Stimulated activated memory B cell treated with anti-CD40 and anti-IgM and Interleukin-4, amounts not matched to agents 10 μg/mL and 1 μg/mL and 100 μg/mL, for 72 hours (primary cell): ENCODE measurements around the gene ERBB4.

Experiments used
- ATAC-seq: fragments of 150-1000 bp; cut with Tn5 transposase; 2 replicates; pipeline ENCODE4 v1.10.0; 2021
- H3K27ac Mint-ChIP-seq: one replicate; pipeline ENCODE4 v1.8.0; 2022; ENCODE audit warnings: mild to moderate bottlenecking, mixed read lengths
- H3K27me3 Mint-ChIP-seq: one replicate; pipeline ENCODE4 v1.8.0; 2022; ENCODE audit warnings: mixed read lengths
- H3K36me3 Mint-ChIP-seq: one replicate; pipeline ENCODE4 v1.8.0; 2022; ENCODE audit warnings: mixed read lengths
- H3K4me1 Mint-ChIP-seq: one replicate; pipeline ENCODE4 v1.8.0; 2022; ENCODE audit warnings: mixed read lengths
- H3K4me3 Mint-ChIP-seq: one replicate; pipeline ENCODE4 v1.8.0; 2022; ENCODE audit warnings: mild to moderate bottlenecking, moderate library complexity, mixed read lengths
- H3K9me3 Mint-ChIP-seq: one replicate; pipeline ENCODE4 v1.8.0; 2022; ENCODE audit warnings: mixed read lengths

ERBB4 gene

GRCh38 chr2:211837206-211837605, 701.4 kb downstream of the ERBB4 start:
- no peaks in the 10 kb centered on the region for H3K27me3 Mint-ChIP-seq

GRCh38 chr2:211836409-211836808, 702.2 kb downstream of the ERBB4 start:
- no peaks in the 10 kb centered on the region for H3K36me3 Mint-ChIP-seq
- H3K4me1 Mint-ChIP-seq, result no peaks in the 10 kb centered on the region
- ATAC-seq, result no peak
- H3K9me3 Mint-ChIP-seq, result peaks cover 3% of the 10 kb centered on the region
- no peak overlapping the region for H3K4me3 Mint-ChIP-seq
- H3K27ac Mint-ChIP-seq, result no peak overlapping the region
- H3K27me3 Mint-ChIP-seq, result no peaks in the 10 kb centered on the region

More at GRCh38 chr2:211837206-211837605, 701.4 kb downstream of the ERBB4 start:
- no peaks in the 10 kb centered on the region for H3K36me3 Mint-ChIP-seq
- ATAC-seq, result no peak
- H3K9me3 Mint-ChIP-seq, result peaks cover 3% of the 10 kb centered on the region
- no peak overlapping the region for H3K4me3 Mint-ChIP-seq
- H3K4me1 Mint-ChIP-seq, result no peaks in the 10 kb centered on the region
- no peak overlapping the region for H3K27ac Mint-ChIP-seq

GRCh38 chr2:211835695-211836094, 702.9 kb downstream of the ERBB4 start:
- Mint-ChIP-seq H3K4me1 (no peaks in the 10 kb centered on the region), H3K27ac (no peak overlapping the region), H3K9me3 (peaks cover 3% of the 10 kb centered on the region), H3K4me3 (no peak overlapping the region), H3K36me3 (no peaks in the 10 kb centered on the region), H3K27me3 (no peaks in the 10 kb centered on the region)
- ATAC-seq, result no peak

- Mint-ChIP-seq H3K9me3 (no peaks in the 10 kb centered on the region), H3K27ac (no peak overlapping the region), H3K36me3 (no peaks in the 10 kb centered on the region), H3K4me1 (no peaks in the 10 kb centered on the region), H3K27me3 (no peaks in the 10 kb centered on the region), H3K4me3 (no peak overlapping the region)
- no peak for ATAC-seq
Measured at GRCh38 chr2:211833582-211834279, 704.9 kb downstream of the ERBB4 start.

- Mint-ChIP-seq H3K36me3 (no peaks in the 10 kb centered on the region), H3K27me3 (no peaks in the 10 kb centered on the region), H3K27ac (no peak overlapping the region), H3K4me1 (no peaks in the 10 kb centered on the region), H3K9me3 (no peaks in the 10 kb centered on the region), H3K4me3 (no peak overlapping the region)
- ATAC-seq, result no peak
Measured at GRCh38 chr2:211829725-211830124, 708.9 kb downstream of the ERBB4 start.

- peaks cover 9% of the 10 kb centered on the region for H3K9me3 Mint-ChIP-seq
- no peaks in the 10 kb centered on the region for H3K4me1 Mint-ChIP-seq
- no peak for ATAC-seq
- H3K27ac Mint-ChIP-seq, result no peak overlapping the region
- H3K27me3 Mint-ChIP-seq, result no peaks in the 10 kb centered on the region
- H3K4me3 Mint-ChIP-seq, result no peak overlapping the region
- H3K36me3 Mint-ChIP-seq, result no peaks in the 10 kb centered on the region
Measured at GRCh38 chr2:211823886-211824479, 714.6 kb downstream of the ERBB4 start.

GRCh38 chr2:211822686-211823335, 715.8 kb downstream of the ERBB4 start:
- peaks cover 9% of the 10 kb centered on the region for H3K9me3 Mint-ChIP-seq
- H3K4me1 Mint-ChIP-seq, result no peaks in the 10 kb centered on the region
- ATAC-seq, result no peak
- no peak overlapping the region for H3K4me3 Mint-ChIP-seq
- H3K27ac Mint-ChIP-seq, result no peak overlapping the region
- H3K27me3 Mint-ChIP-seq, result no peaks in the 10 kb centered on the region
- no peaks in the 10 kb centered on the region for H3K36me3 Mint-ChIP-seq

- no peaks in the 10 kb centered on the region for H3K4me1 Mint-ChIP-seq
- no peak overlapping the region for H3K27ac Mint-ChIP-seq
- no peaks in the 10 kb centered on the region for H3K36me3 Mint-ChIP-seq
- ATAC-seq, result no peak
- H3K9me3 Mint-ChIP-seq, result peaks cover 9% of the 10 kb centered on the region
- H3K27me3 Mint-ChIP-seq, result no peaks in the 10 kb centered on the region
- H3K4me3 Mint-ChIP-seq, result no peak overlapping the region
Measured at GRCh38 chr2:211816754-211817153, 721.8 kb downstream of the ERBB4 start.

GRCh38 chr2:211812587-211812986, 726.0 kb downstream of the ERBB4 start:
- Mint-ChIP-seq H3K9me3 (peaks cover 3% of the 10 kb centered on the region), H3K4me1 (no peaks in the 10 kb centered on the region), H3K27ac (no peak overlapping the region), H3K27me3 (no peaks in the 10 kb centered on the region), H3K36me3 (no peaks in the 10 kb centered on the region), H3K4me3 (no peak overlapping the region)
- no peak for ATAC-seq

GRCh38 chr2:211802666-211803065, 735.9 kb downstream of the ERBB4 start:
- Mint-ChIP-seq H3K4me1 (no peaks in the 10 kb centered on the region), H3K27ac (no peak overlapping the region), H3K4me3 (no peak overlapping the region), H3K27me3 (no peaks in the 10 kb centered on the region), H3K36me3 (no peaks in the 10 kb centered on the region), H3K9me3 (no peaks in the 10 kb centered on the region)
- no peak for ATAC-seq

- Mint-ChIP-seq H3K4me3 (no peak overlapping the region), H3K4me1 (no peaks in the 10 kb centered on the region), H3K27me3 (no peaks in the 10 kb centered on the region), H3K27ac (no peak overlapping the region), H3K9me3 (no peaks in the 10 kb centered on the region), H3K36me3 (no peaks in the 10 kb centered on the region)
- no peak for ATAC-seq
Measured at GRCh38 chr2:211800001-211800400, 738.6 kb downstream of the ERBB4 start.

- Mint-ChIP-seq H3K4me1 (no peaks in the 10 kb centered on the region), H3K27ac (no peak overlapping the region), H3K9me3 (no peaks in the 10 kb centered on the region), H3K27me3 (no peaks in the 10 kb centered on the region), H3K4me3 (no peak overlapping the region), H3K36me3 (no peaks in the 10 kb centered on the region)
- ATAC-seq, result no peak
Measured at GRCh38 chr2:211798868-211799267, 739.7 kb downstream of the ERBB4 start.

GRCh38 chr2:211793690-211794089, 744.9 kb downstream of the ERBB4 start:
- H3K27me3 Mint-ChIP-seq, result no peaks in the 10 kb centered on the region
- no peaks in the 10 kb centered on the region for H3K9me3 Mint-ChIP-seq
- H3K36me3 Mint-ChIP-seq, result no peaks in the 10 kb centered on the region
- no peak overlapping the region for H3K4me3 Mint-ChIP-seq
- no peaks in the 10 kb centered on the region for H3K4me1 Mint-ChIP-seq
- H3K27ac Mint-ChIP-seq, result no peak overlapping the region
- no peak for ATAC-seq

GRCh38 chr2:211789982-211790381, 748.6 kb downstream of the ERBB4 start:
- Mint-ChIP-seq H3K4me3 (no peak overlapping the region), H3K27me3 (no peaks in the 10 kb centered on the region), H3K36me3 (no peaks in the 10 kb centered on the region), H3K9me3 (peaks cover 3% of the 10 kb centered on the region), H3K4me1 (no peaks in the 10 kb centered on the region), H3K27ac (no peak overlapping the region)
- no peak for ATAC-seq

- Mint-ChIP-seq H3K9me3 (peaks cover 4% of the 10 kb centered on the region), H3K4me3 (no peak overlapping the region), H3K36me3 (no peaks in the 10 kb centered on the region), H3K27me3 (no peaks in the 10 kb centered on the region), H3K27ac (no peak overlapping the region), H3K4me1 (no peaks in the 10 kb centered on the region)
- no peak for ATAC-seq
Measured at GRCh38 chr2:211766689-211767088, 771.9 kb downstream of the ERBB4 start.

- no peaks in the 10 kb centered on the region for H3K4me1 Mint-ChIP-seq
- H3K27me3 Mint-ChIP-seq, result no peaks in the 10 kb centered on the region
- peaks cover 4% of the 10 kb centered on the region for H3K9me3 Mint-ChIP-seq
- no peak for ATAC-seq
- no peak overlapping the region for H3K4me3 Mint-ChIP-seq
- no peak overlapping the region for H3K27ac Mint-ChIP-seq
- no peaks in the 10 kb centered on the region for H3K36me3 Mint-ChIP-seq
Measured at GRCh38 chr2:211762479-211762878, 776.1 kb downstream of the ERBB4 start.
